Adrenal gland (tissue), 5 donors: ENCODE results near the gene MUC21.

Experiments
- CTCF ChIP-seq, 6 experiments: fragments of 450-650 bp in 4 of 6; fragments of 200-600 bp in 2 of 6; sonication (generic) in 1 of 6; IDR thresholded peaks; 1 replicate in 5 of 6; 2 replicates in 1 of 6; pipeline versions ENCODE4 v1.5.1 to v1.8.0; 2016 to 2021; ENCODE audit warnings: antibody characterized with exemption in 6 of 6, mild to moderate bottlenecking in 2 of 6, moderate library complexity in 1 of 6
- POLR2A ChIP-seq, 2 donors: fragments of 450-650 bp; IDR thresholded peaks; one replicate each; pipeline ENCODE4 v1.6.1; 2017; ENCODE audit warnings: antibody characterized with exemption in 2 of 2, mild to moderate bottlenecking in 2 of 2, moderate library complexity in 1 of 2
- donor health status: DM: no; HTN: no; CAD: no.

- TF ChIP-seq CTCF (IDR thresholded peaks at IDR 0.05) (no peak), POLR2A (IDR thresholded peaks at IDR 0.05) (no peak)
These were observed 36.3 kb upstream of the MUC21 start for GRCh38 chr6:30947231-30947630.
